Amniotic epithelial cell (primary cell): Measurements from ENCODE around the gene PRR5L.

Source experiments
- DNase-seq: peaks from one replicate; pipeline ENCODE4 v3.0.0-alpha.2; 2010; ENCODE audit warnings: low read depth

Gene PRR5L

GRCh38 chr11:36376888-36377758, 81.0 kb downstream of the PRR5L start:
- peak; percentile 39 for DNase-seq

- DNase-seq = no peak
Observed at GRCh38 chr11:36377759-36378564, 81.9 kb downstream of the PRR5L start.

- no peak for DNase-seq
Observed at GRCh38 chr11:36379653-36380052, 83.6 kb downstream of the PRR5L start.

GRCh38 chr11:36380296-36381014, 84.4 kb downstream of the PRR5L start:
- no peak for DNase-seq

- no peak for DNase-seq
Observed at GRCh38 chr11:36381015-36381360, 84.9 kb downstream of the PRR5L start.

- no peak for DNase-seq
Observed at GRCh38 chr11:36383195-36383594, 87.1 kb downstream of the PRR5L start.

GRCh38 chr11:36385121-36385970, 89.3 kb downstream of the PRR5L start:
- DNase-seq = peak; percentile 37

- DNase-seq = no peak
Observed at GRCh38 chr11:36386411-36386810, 90.3 kb downstream of the PRR5L start.

GRCh38 chr11:36388071-36388470, 92.0 kb downstream of the PRR5L start:
- no peak for DNase-seq

GRCh38 chr11:36388951-36389350, 92.9 kb downstream of the PRR5L start:
- no peak for DNase-seq

GRCh38 chr11:36389811-36390210, 93.7 kb downstream of the PRR5L start:
- DNase-seq = peak; percentile 15

- no peak for DNase-seq
Observed at GRCh38 chr11:36390963-36391471, 94.9 kb downstream of the PRR5L start.

- DNase-seq = no peak
Observed at GRCh38 chr11:36392196-36392595, 96.1 kb downstream of the PRR5L start.

GRCh38 chr11:36394056-36394455, 98.0 kb downstream of the PRR5L start:
- no peak for DNase-seq

- DNase-seq = no peak
Observed at GRCh38 chr11:36394926-36395325, 98.8 kb downstream of the PRR5L start.

GRCh38 chr11:36395978-36396736, 100.1 kb downstream of the PRR5L start:
- DNase-seq = no peak

GRCh38 chr11:36398231-36398953, 102.3 kb downstream of the PRR5L start:
- no peak for DNase-seq

GRCh38 chr11:36399236-36399635, 103.1 kb downstream of the PRR5L start:
- no peak for DNase-seq

GRCh38 chr11:36399745-36400144, 103.7 kb downstream of the PRR5L start:
- DNase-seq = no peak
